ENCODE measurements around the gene NHSL2.

DNA sequence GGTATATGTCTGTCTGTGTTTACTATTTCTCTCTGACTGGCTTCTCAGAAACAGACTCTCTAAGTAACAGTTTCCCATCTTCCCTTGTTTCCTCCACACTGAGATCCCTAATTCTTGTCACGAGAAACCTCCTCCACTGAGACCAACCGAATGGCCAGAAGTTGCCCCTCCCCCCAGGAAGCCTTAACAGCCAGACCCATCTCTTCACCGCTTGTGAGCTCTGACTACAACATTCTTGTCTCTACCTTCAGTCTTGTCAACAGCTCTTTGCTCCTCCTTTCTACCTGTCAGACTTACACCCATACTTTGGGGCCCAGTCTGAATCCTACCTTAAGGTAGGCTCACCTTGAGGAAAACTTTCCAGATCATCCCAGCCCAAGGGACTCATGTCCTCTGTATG is 90.8 kb downstream of the NHSL2 start:
- TF ChIP-seq POLR2A (IDR thresholded peaks at IDR 0.05) (no peak), EP300 (IDR thresholded peaks at IDR 0.05) (no peak)
- TF ChIP-seq, protein P1, sequence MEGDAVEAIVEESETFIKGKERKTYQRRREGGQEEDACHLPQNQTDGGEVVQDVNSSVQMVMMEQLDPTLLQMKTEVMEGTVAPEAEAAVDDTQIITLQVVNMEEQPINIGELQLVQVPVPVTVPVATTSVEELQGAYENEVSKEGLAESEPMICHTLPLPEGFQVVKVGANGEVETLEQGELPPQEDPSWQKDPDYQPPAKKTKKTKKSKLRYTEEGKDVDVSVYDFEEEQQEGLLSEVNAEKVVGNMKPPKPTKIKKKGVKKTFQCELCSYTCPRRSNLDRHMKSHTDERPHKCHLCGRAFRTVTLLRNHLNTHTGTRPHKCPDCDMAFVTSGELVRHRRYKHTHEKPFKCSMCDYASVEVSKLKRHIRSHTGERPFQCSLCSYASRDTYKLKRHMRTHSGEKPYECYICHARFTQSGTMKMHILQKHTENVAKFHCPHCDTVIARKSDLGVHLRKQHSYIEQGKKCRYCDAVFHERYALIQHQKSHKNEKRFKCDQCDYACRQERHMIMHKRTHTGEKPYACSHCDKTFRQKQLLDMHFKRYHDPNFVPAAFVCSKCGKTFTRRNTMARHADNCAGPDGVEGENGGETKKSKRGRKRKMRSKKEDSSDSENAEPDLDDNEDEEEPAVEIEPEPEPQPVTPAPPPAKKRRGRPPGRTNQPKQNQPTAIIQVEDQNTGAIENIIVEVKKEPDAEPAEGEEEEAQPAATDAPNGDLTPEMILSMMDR (IDR thresholded peaks at IDR 0.05), result no peak

Measured in gastroesophageal sphincter (tissue), 3 donors.